Mammary epithelial cell (primary cell): ENCODE results near the gene PCDHA8.

ENCODE experiments used
- EZH2 ChIP-seq: IDR thresholded peaks from 2 replicates; pipeline ENCODE4 v1.6.1; 2012; ENCODE audit warnings: low read length, inconsistent platforms, borderline replicate concordance
- TF ChIP-seq, protein P1 (sequence below), 2 donors: IDR thresholded peaks in 1 of 2; conservative IDR thresholded peaks in 1 of 2; 2 replicates each; pipeline ENCODE4 v1.5.1; 2011 to 2012; ENCODE audit warnings: inconsistent platforms in 2 of 2, low read length in 2 of 2, mild to moderate bottlenecking in 2 of 2, control low read depth in 1 of 2, low read depth in 1 of 2; ENCODE audit not compliant: insufficient read depth in 1 of 2; ENCODE audit errors: extremely low read depth in 1 of 2

DNA sequence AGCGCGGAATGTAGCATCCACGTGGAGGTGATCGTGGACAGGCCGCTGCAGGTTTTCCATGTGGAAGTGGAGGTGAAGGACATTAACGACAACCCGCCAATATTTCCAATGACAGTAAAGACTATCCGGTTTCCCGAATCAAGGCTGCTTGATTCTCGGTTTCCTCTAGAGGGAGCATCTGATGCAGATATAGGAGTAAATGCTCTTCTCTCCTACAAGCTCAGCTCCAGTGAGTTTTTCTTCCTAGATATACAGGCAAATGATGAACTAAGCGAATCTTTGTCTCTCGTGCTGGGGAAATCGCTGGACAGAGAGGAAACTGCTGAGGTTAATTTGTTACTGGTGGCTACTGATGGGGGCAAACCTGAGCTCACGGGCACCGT is 45.7 kb upstream of the PCDHA8 start:
- TF ChIP-seq, protein P1, sequence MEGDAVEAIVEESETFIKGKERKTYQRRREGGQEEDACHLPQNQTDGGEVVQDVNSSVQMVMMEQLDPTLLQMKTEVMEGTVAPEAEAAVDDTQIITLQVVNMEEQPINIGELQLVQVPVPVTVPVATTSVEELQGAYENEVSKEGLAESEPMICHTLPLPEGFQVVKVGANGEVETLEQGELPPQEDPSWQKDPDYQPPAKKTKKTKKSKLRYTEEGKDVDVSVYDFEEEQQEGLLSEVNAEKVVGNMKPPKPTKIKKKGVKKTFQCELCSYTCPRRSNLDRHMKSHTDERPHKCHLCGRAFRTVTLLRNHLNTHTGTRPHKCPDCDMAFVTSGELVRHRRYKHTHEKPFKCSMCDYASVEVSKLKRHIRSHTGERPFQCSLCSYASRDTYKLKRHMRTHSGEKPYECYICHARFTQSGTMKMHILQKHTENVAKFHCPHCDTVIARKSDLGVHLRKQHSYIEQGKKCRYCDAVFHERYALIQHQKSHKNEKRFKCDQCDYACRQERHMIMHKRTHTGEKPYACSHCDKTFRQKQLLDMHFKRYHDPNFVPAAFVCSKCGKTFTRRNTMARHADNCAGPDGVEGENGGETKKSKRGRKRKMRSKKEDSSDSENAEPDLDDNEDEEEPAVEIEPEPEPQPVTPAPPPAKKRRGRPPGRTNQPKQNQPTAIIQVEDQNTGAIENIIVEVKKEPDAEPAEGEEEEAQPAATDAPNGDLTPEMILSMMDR (conservative IDR thresholded peaks at IDR 0.05 in 1 of 2, IDR thresholded peaks at IDR 0.05 in 1 of 2; ENCODE audit: extremely low read depth in 1 of 2, insufficient read depth in 1 of 2, low read depth in 1 of 2, low read length in 2 of 2), result peak; percentile 5 to 8
- no peak for TF ChIP-seq EZH2
